Activated CD4-positive, CD25-positive, alpha-beta regulatory T cell treated with anti-CD3 and anti-CD28 coated beads, Interleukin-2, amount 50 U/mL, for 72 hours (primary cell): Measurements from ENCODE around the gene APOE.

Experiments
- DNase-seq: peaks from one replicate; pipeline ENCODE4 v3.0.0; 2021

Gene APOE

GRCh38 chr19:44955505-44956439 lies 50.2 kb downstream of the APOE start:
- DNase-seq: no peak

GRCh38 chr19:44957526-44957925 lies 51.9 kb downstream of the APOE start:
- no peak for DNase-seq

- DNase-seq: no peak
Measured at GRCh38 chr19:44958090-44958489, 52.5 kb downstream of the APOE start.
